Brain microvascular endothelial cell (primary cell): Measurements from ENCODE around the gene ADAMTS15.
A peak's percentile ranks its signal among the peaks of the same experiment; 100 is the strongest.

ENCODE experiments used
- DNase-seq: peaks from one replicate; pipeline ENCODE4 v3.0.0-alpha.2; 2020
- H3K27ac ChIP-seq: fragments of 250-450 bp; sonication (Bioruptor Pico); 2 replicates; pipeline ENCODE4 v1.5.1; 2020; ENCODE audit warnings: mild to moderate bottlenecking, moderate library complexity
- H3K27me3 ChIP-seq: fragments of 250-450 bp; sonication (Bioruptor Pico); replicated peaks from 2 replicates; pipeline ENCODE4 v1.5.1; 2020; ENCODE audit warnings: mild to moderate bottlenecking
- H3K36me3 ChIP-seq: fragments of 250-450 bp; sonication (Bioruptor Pico); replicated peaks from 2 replicates; pipeline ENCODE4 v1.5.1; 2020; ENCODE audit warnings: mild to moderate bottlenecking
- H3K4me3 ChIP-seq: 2 replicates; pipeline ENCODE4 v1.5.1; 2011; ENCODE audit warnings: low read depth, mild to moderate bottlenecking, control low read depth, low read length, moderate library complexity
- in situ Hi-C: cut with HindIII; loops from 2 replicates; pipeline ENCODE4 v1.10.0; 2017; ENCODE audit warnings: low sequenced_read_pairs, low pct_ligation_motif_present
- TF ChIP-seq, protein P1 (sequence below): IDR thresholded peaks from 2 replicates; pipeline ENCODE4 v1.5.1; 2011; ENCODE audit warnings: low read depth, mild to moderate bottlenecking, moderate library complexity, low read length, control low read depth, inconsistent platforms; ENCODE audit errors: missing control alignments

ADAMTS15 gene

DNA sequence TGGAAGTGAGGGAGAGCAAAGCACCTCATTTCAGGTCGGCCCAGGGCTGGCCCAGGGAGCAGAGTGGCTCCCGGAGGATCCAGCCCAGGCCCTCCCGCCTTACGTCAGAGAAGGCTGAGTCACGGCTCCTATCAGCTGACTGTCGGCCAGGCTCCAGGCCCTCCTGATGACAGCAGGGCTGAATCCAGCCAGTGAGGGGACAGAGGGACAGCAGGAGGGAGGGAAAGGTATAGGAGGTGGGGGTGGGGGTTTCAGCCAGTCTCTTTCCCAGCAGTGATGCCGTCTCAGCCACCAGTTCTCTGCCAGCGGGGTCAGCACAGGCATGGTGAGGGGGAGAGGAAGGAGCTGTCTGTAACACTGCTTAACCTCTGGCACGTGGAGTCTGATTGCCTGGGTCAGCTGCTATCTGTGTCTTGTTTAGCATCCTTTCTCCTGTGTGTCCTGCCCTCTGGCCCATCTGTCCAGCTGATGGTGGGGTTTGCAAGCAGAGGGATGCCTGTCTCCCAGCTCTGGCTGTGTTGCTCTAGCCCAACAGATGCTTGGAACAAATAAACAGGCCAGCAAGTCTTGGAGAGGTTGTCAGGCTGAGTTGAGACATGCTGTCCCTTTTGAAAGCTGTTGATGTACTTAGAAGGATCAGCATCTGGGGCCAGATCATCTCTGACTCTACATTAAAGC, 74.0 kb downstream of the ADAMTS15 start:
- H3K27ac ChIP-seq = peak overlapping the region; percentile 46
- TF ChIP-seq, protein P1, sequence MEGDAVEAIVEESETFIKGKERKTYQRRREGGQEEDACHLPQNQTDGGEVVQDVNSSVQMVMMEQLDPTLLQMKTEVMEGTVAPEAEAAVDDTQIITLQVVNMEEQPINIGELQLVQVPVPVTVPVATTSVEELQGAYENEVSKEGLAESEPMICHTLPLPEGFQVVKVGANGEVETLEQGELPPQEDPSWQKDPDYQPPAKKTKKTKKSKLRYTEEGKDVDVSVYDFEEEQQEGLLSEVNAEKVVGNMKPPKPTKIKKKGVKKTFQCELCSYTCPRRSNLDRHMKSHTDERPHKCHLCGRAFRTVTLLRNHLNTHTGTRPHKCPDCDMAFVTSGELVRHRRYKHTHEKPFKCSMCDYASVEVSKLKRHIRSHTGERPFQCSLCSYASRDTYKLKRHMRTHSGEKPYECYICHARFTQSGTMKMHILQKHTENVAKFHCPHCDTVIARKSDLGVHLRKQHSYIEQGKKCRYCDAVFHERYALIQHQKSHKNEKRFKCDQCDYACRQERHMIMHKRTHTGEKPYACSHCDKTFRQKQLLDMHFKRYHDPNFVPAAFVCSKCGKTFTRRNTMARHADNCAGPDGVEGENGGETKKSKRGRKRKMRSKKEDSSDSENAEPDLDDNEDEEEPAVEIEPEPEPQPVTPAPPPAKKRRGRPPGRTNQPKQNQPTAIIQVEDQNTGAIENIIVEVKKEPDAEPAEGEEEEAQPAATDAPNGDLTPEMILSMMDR = no peak

DNA sequence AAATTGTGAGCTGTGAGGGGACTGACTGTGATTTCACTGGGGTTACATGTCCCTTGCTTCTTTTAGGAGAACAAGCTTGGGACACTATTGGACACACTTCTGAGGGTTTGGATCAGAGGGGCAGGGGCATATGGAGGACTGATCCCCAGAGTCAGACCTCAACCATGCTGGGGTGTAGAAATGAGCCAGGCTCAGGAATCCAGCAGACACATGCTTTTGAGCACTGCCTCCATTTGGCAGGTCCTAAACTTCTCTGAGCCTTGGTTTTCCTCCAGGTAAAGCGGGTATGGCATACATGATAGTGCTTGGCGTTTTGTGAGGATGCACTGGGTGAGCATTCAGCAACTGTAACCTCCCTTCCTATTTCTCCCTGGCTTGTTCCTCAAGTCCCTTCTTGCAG, 74.7 kb downstream of the ADAMTS15 start:
- no peak for DNase-seq
- Histone ChIP-seq H3K36me3 (no peaks in the 10 kb centered on the region), H3K4me3 (no peak overlapping the region), H3K27me3 (no peaks in the 10 kb centered on the region), H3K27ac (peak overlapping the region; percentile 46)
- TF ChIP-seq, protein P1 = no peak
- in situ Hi-C loops = no loop called here

More for the DNA sequence above, 74.0 kb downstream of the ADAMTS15 start:
- Histone ChIP-seq H3K27me3 (no peaks in the 10 kb centered on the region), H3K36me3 (no peaks in the 10 kb centered on the region), H3K4me3 (no peak overlapping the region)
- in situ Hi-C loops = no loop called here
- DNase-seq = peak; percentile 93

DNA sequence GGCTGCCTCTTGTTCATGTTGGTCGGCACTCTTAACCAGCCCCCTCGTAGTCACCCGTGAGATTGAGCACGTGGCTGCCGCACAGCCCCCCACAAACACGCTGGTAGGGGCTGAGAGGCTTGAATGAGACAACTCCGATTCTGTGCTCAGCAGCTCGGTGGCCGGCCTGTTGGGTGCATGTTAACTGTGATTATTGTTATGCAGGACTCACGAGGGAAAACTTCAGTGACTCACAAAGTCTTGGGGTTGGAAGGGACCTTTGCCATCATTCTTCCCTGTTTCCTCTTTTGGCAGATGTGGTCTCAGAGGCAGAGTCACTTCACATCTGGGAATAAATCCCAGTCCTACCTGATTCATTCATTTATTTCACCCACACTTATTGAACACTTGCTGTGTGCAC, 75.2 kb downstream of the ADAMTS15 start:
- Histone ChIP-seq H3K27me3 (no peaks in the 10 kb centered on the region), H3K27ac (peak overlapping the region; percentile 46), H3K36me3 (no peaks in the 10 kb centered on the region), H3K4me3 (no peak overlapping the region)
- in situ Hi-C loops = no loop called here
- TF ChIP-seq, protein P1 = no peak
- peak; percentile 77 for DNase-seq

DNA sequence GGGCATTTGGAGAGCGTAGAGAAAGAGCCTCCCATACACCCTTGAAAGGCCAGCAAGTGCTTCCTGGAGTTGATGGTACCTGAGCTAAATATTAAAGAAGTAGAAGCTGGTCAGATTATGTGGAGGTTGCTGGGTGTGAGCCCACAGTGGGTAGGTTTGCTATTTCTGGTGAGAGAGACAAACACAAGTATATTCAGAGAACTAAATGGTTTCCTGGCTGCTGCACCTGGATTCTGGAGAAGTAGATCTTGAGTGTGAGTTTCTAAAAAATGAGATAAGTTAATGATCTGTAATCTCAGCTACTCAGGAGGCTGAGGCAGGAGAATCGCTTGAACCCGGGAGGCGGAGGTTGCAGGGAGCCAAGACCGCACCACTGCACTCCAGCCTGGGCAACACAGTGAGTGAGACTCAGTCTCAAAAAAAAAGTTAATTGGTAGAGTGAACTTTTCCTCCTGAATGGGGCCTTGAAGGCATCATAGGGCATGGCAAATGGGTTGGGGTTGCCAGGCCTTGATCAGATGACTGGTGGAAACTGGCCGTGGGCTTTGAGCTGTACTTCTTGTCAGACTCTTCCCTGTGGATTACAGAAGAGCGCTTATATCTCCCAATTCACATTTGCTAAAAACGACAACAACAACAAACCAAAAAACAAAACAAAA, 75.8 kb downstream of the ADAMTS15 start:
- Histone ChIP-seq H3K36me3 (no peaks in the 10 kb centered on the region), H3K27me3 (no peaks in the 10 kb centered on the region), H3K27ac (no peak overlapping the region), H3K4me3 (no peak overlapping the region)
- no peak for DNase-seq
- TF ChIP-seq, protein P1 = no peak
- in situ Hi-C loops = no loop called here

DNA sequence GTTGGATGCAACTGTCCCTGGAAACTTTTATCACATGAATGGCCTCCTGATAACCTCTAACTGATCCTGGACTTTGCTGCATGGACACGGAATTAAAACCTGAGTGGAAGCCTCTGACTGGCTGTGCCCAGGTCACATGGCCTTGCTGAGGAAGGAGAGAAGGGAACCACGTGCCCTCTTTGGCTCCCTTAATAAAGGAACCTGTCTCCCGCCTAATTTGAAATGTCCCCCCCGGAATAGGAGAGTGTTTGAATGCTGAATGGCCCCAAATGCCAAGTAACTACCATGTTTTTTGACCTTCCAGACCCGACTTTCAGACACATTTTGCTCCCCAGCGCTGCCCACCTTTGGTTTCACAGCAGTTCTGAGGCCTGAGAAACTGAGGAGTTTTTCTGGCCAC, 76.9 kb downstream of the ADAMTS15 start:
- DNase-seq = no peak
- Histone ChIP-seq H3K27ac (no peak overlapping the region), H3K27me3 (no peaks in the 10 kb centered on the region), H3K4me3 (no peak overlapping the region), H3K36me3 (no peaks in the 10 kb centered on the region)
- TF ChIP-seq, protein P1 = no peak
- in situ Hi-C loops = no loop called here
